Measurements from ENCODE around the gene VANGL2.
"Not testable (repeated sequence)": the region's sequence is repeated elsewhere in the genome, so short reads cannot be mapped to it uniquely, and the experiment has no call there.

VANGL2 gene

GRCh38 chr1:160374306-160375110, 25.9 kb upstream of the VANGL2 start:
- no peaks in the 10 kb centered on the region for H4K20me1 ChIP-seq
- H3K27me3 ChIP-seq: no peaks in the 10 kb centered on the region
- H3K4me1 ChIP-seq: peaks cover 28 to 63% (median 34%) of the 10 kb centered on the region in 10 experiments
- peak overlapping the region in 10 of 11 experiments; percentile 66 to 79 (median 74); a peak in 17 of 22 replicates for H3K9ac ChIP-seq
- no peaks in the 10 kb centered on the region for H3K9me3 ChIP-seq (replicated peaks in 1 of 11)
- peak overlapping the region; percentile 87 to 98 (median 92) for H3K4me2 ChIP-seq
- H3K27ac ChIP-seq: peak overlapping the region; percentile 42 to 86 (median 79); a peak in 20 of 22 replicates
- H3K36me3 ChIP-seq: no peaks in the 10 kb centered on the region
- no peak for TF ChIP-seq Cebpa-rat (IDR thresholded peaks at IDR 0.05)
- H3K4me3 ChIP-seq: peak overlapping the region in 8 of 10 experiments; percentile 10 to 60 (median 48); a peak in 16 of 20 replicates

DNA sequence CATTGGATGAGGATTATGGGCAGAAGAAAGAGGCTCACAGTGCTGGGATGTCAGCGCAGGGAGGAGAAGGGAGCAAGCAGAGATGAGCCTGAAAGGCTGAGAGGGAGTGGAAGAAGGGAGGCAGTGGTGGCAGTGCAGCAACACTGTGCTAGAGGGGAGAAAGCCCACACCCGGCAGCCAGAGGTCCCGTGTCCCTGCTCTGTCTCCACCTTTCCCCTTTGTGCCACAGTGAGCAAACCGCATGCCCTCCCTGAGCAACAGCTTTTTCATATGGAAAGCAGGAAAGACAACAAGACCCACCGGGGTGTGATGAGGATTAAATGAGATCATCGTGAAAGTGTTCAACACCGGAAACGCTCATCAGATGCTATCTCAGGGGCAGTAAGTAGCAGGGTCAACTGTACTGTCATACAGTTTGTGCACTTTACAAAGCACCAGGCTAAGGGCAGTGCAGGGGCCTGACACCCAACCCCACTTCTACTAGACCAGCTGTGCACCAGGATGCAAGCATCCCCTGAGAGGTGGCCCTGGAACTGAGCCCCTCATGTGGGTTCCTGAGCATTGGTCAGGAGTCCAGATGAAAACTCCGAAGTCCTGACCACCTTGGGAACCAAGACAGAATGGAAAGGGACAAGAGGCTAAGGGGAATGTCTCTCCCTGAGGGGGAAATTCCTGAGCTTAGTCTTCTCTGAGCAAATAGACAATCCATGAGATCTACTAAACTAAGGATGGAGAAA, 24.4 kb upstream of the VANGL2 start:
- peak overlapping the region in 9 of 10 experiments; percentile 16 to 60 (median 41); a peak in 14 of 20 replicates for H3K4me3 ChIP-seq
- H3K4me1 ChIP-seq: peaks cover 28 to 60% (median 34%) of the 10 kb centered on the region in 10 experiments
- H3K27ac ChIP-seq: peak overlapping the region; percentile 42 to 86 (median 79); a peak in 21 of 22 replicates
- H3K9ac ChIP-seq: peak overlapping the region; percentile 31 to 79 (median 73); a peak in 21 of 22 replicates
- TF ChIP-seq Cebpa-rat (IDR thresholded peaks at IDR 0.05): no peak
- no peaks in the 10 kb centered on the region for H3K36me3 ChIP-seq
- no peaks in the 10 kb centered on the region for H3K27me3 ChIP-seq
- H4K20me1 ChIP-seq: no peaks in the 10 kb centered on the region
- H3K4me2 ChIP-seq: peak overlapping the region; percentile 87 to 98 (median 92)
- no peaks in the 10 kb centered on the region for H3K9me3 ChIP-seq (replicated peaks in 1 of 11)

GRCh38 chr1:160376525-160377131, 23.7 kb upstream of the VANGL2 start:
- Histone ChIP-seq H4K20me1 (no peaks in the 10 kb centered on the region), H3K4me1 (peaks cover 28 to 53% (median 32%) of the 10 kb centered on the region in 10 experiments), H3K27ac (peak overlapping the region in 9 of 11 experiments; percentile 67 to 86 (median 82); a peak in 15 of 22 replicates), H3K4me3 (peak overlapping the region in 6 of 10 experiments; percentile 21 to 60 (median 40); a peak in 10 of 20 replicates), H3K4me2 (peak overlapping the region; percentile 87 to 98 (median 92)), H3K27me3 (no peaks in the 10 kb centered on the region), H3K9ac (peak overlapping the region; percentile 31 to 79 (median 73); a peak in 19 of 22 replicates), H3K36me3 (no peaks in the 10 kb centered on the region), H3K9me3 (replicated peaks in 1 of 11) (no peaks in the 10 kb centered on the region)
- no peak for TF ChIP-seq Cebpa-rat (IDR thresholded peaks at IDR 0.05)

GRCh38 chr1:160377585-160378206, 22.7 kb upstream of the VANGL2 start:
- H3K4me1 ChIP-seq: peaks cover 28 to 46% (median 30%) of the 10 kb centered on the region in 10 experiments
- no peak overlapping the region for H3K27ac ChIP-seq
- H3K9ac ChIP-seq: no peak overlapping the region; a peak in 1 of 22 replicates
- no peaks in the 10 kb centered on the region for H4K20me1 ChIP-seq
- no peak overlapping the region for H3K4me2 ChIP-seq
- H3K36me3 ChIP-seq: no peaks in the 10 kb centered on the region
- H3K9me3 ChIP-seq (replicated peaks in 1 of 11): no peaks in the 10 kb centered on the region
- no peak for TF ChIP-seq Cebpa-rat (IDR thresholded peaks at IDR 0.05)
- no peaks in the 10 kb centered on the region for H3K27me3 ChIP-seq
- no peak overlapping the region for H3K4me3 ChIP-seq

GRCh38 chr1:160384812-160385211, 15.6 kb upstream of the VANGL2 start:
- not testable (repeated sequence) for H4K20me1 ChIP-seq, H3K27ac ChIP-seq, H3K9ac ChIP-seq, H3K4me3 ChIP-seq, H3K4me2 ChIP-seq, H3K27me3 ChIP-seq, H3K4me1 ChIP-seq, H3K36me3 ChIP-seq
- H3K9me3 ChIP-seq (replicated peaks in 1 of 11): peaks cover 0 to 16% (median 5%) of the 10 kb centered on the region in 11 experiments; a peak in 9 of 22 replicates

GRCh38 chr1:160388406-160388805, 12.0 kb upstream of the VANGL2 start:
- H3K9ac ChIP-seq, H4K20me1 ChIP-seq, H3K4me1 ChIP-seq, H3K27me3 ChIP-seq, H3K4me3 ChIP-seq, H3K36me3 ChIP-seq, H3K27ac ChIP-seq, H3K4me2 ChIP-seq: not testable (repeated sequence)
- H3K9me3 ChIP-seq (replicated peaks in 1 of 11): peaks cover 0 to 16% (median 5%) of the 10 kb centered on the region in 11 experiments; a peak in 9 of 22 replicates

DNA sequence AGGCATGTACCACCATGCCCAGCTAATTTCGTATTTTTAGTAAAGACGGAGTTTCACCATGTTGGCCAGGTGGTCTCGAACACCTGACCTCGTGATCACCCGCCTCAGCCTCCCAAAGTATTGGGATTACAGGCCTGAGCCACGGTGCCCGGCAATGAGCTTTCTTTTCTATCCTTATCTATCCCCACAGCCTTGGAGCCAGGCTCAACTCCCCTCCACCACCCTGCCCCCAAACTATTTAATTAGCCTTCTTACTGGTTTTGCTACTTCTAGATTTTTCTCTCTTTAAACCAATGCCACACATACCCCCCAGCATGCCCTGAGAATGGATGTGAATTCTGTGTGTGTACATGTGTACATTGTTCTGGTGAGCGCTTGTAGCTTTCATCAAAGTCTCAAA, 5.7 kb upstream of the VANGL2 start:
- TF ChIP-seq Cebpa-rat (IDR thresholded peaks at IDR 0.05): no peak
- Histone ChIP-seq H3K27me3 (no peaks in the 10 kb centered on the region), H3K4me2 (no peak overlapping the region)

DNA sequence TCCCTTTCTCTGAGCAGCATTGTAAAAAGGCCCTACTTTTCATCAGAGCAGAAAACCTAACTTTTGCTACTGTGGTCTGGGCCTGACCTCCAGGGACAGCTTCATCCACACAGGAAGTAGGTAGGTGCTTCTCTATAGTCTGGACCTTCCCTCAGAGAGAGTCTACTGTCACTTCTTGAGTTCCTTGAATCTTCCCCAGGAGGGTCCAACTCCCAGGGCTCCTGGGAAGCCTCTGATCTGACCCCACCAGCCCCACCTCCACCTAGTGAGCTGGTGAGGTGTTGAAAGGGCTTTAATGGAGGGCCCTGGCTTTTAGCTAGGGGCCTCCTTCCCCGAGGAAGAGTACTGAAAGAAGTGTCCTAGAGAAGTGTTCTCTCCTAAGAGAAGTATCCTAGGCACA, 2.7 kb upstream of the VANGL2 start:
- H3K27ac ChIP-seq: no peak overlapping the region
- no peak for TF ChIP-seq Cebpa-rat (IDR thresholded peaks at IDR 0.05)
- H4K20me1 ChIP-seq: no peaks in the 10 kb centered on the region
- no peaks in the 10 kb centered on the region for H3K9me3 ChIP-seq (replicated peaks in 1 of 11)
- no peaks in the 10 kb centered on the region for H3K27me3 ChIP-seq
- peaks cover 22 to 35% (median 32%) of the 10 kb centered on the region in 10 experiments for H3K4me1 ChIP-seq
- peak overlapping the region in 6 of 11 experiments; percentile 1 to 29 (median 7); a peak in 7 of 22 replicates for H3K4me2 ChIP-seq
- no peak overlapping the region for H3K4me3 ChIP-seq
- no peaks in the 10 kb centered on the region for H3K36me3 ChIP-seq
- no peak overlapping the region for H3K9ac ChIP-seq

More for the DNA sequence above, 5.7 kb upstream of the VANGL2 start:
- Histone ChIP-seq H3K4me3 (no peak overlapping the region), H3K27ac (no peak overlapping the region), H3K9me3 (replicated peaks in 1 of 11) (no peaks in the 10 kb centered on the region; a peak in 1 of 22 replicates), H3K9ac (no peak overlapping the region), H3K4me1 (peaks cover 3 to 15% (median 11%) of the 10 kb centered on the region in 10 experiments; a peak in 19 of 20 replicates), H4K20me1 (no peaks in the 10 kb centered on the region), H3K36me3 (no peaks in the 10 kb centered on the region)
